ENCODE measurements around the gene ADGRD1. TPM values are rescaled to one million over a fixed set of nuclear protein-coding genes. Genes with fewer than 3 reads are reported as not detected.

Gene ADGRD1
- total RNA-seq, 1 donor from 2014 or later = 1.0 TPM

DNA sequence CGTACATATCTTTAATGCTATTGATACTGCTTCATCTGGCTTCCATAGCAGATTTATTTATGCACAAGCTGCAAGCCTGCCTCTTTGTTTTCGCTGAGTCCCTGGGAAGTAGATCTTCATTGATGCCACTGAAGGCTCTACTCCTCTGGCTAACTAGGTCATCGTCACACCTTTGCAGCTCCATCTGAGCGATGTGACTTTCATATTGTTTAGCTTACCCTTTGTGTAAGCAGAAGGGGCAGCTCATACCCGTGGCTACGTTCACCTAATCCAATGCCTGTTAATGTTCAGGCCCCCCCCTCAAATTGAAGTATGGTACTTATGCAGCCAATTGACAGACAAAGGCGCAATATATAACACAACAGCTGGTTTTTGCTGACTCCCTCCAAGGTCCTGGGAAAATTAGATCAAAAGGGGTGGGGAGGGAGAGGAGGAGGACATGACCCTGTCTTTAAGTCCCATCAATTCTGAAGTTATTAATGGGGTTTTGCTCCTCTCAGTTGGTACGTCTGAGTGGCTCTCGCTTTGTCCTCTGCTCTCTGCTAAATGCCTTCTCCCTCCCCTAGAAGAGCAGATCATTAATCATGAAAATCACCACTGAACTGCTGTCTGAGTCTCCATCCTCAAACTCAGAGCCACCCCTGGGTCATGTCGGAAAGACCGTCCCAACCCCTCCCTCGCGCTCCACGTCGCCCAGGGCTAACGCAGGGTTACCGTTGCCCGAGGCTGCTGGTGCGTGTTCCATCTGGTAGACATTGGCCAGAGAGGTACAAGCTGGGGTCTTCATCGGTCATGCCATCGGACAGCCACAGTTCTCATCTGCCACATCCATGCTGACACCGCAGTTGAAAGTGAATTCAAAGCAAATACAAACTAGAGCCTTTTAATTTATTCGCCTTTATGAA, 128.8 kb downstream of the ADGRD1 start:
- H3K27ac Mint-ChIP-seq (ENCODE audit: unreplicated experiment) = no peak overlapping the region
- TF ChIP-seq CTCF (IDR thresholded peaks at IDR 0.05) = no peak
- peak; percentile 65 for DNase-seq (ENCODE audit: extremely low spot score, unreplicated experiment)
- H3K4me1 Mint-ChIP-seq (ENCODE audit: unreplicated experiment) = no peaks in the 10 kb centered on the region
- no peaks in the 10 kb centered on the region for H3K9me3 Mint-ChIP-seq (ENCODE audit: unreplicated experiment)
- no peak overlapping the region for H3K4me3 Mint-ChIP-seq (ENCODE audit: unreplicated experiment)
- H3K27me3 Mint-ChIP-seq (ENCODE audit: unreplicated experiment) = peaks cover 6% of the 10 kb centered on the region
- no peaks in the 10 kb centered on the region for H3K36me3 Mint-ChIP-seq (ENCODE audit: unreplicated experiment)

GRCh38 chr12:131084341-131085011, 130.8 kb downstream of the ADGRD1 start:
- DNase-seq (ENCODE audit: extremely low spot score, unreplicated experiment) = peak; percentile 80
- no peak for TF ChIP-seq CTCF (IDR thresholded peaks at IDR 0.05)
- Mint-ChIP-seq H3K36me3 (ENCODE audit: unreplicated experiment) (no peaks in the 10 kb centered on the region), H3K4me3 (ENCODE audit: unreplicated experiment) (no peak overlapping the region), H3K9me3 (ENCODE audit: unreplicated experiment) (no peaks in the 10 kb centered on the region), H3K27ac (ENCODE audit: unreplicated experiment) (no peak overlapping the region), H3K4me1 (ENCODE audit: unreplicated experiment) (no peaks in the 10 kb centered on the region), H3K27me3 (ENCODE audit: unreplicated experiment) (no peaks in the 10 kb centered on the region)

DNA sequence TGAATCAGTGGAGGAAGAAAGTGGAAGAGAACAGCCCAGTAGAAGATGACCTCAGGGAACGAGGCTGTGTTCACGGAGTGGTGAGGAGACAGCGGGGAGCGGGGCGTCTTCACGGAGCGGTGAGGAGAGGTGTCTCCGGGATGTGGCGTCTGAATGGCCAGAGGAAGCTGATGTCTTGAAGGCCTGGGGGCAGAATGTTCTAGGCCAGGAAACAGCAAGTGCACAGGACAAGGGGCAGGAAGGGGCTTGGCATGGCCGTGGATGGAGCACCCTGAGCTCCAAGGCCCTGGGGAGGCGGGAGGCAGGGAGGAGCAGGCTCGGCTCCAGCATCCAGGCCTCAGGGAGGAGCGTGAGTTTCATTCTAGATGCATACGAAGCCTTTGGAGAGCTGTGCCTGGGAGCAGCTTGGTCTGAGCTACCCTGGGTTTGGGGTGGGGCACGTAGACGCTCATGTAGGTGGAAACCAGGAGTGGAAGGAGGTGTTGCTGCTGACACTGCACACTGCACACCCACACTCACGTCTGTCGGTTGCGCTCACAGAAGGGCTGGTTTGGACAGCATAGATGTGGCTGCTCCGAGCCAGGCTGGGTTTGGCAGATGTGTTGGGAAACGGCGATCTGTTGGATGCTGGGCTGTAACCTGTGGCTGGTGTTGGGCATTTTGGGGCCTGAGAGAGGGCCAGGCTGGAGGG, 131.6 kb downstream of the ADGRD1 start:
- Mint-ChIP-seq H3K27ac (ENCODE audit: unreplicated experiment) (no peak overlapping the region), H3K9me3 (ENCODE audit: unreplicated experiment) (no peaks in the 10 kb centered on the region), H3K4me3 (ENCODE audit: unreplicated experiment) (no peak overlapping the region), H3K36me3 (ENCODE audit: unreplicated experiment) (no peaks in the 10 kb centered on the region), H3K27me3 (ENCODE audit: unreplicated experiment) (no peaks in the 10 kb centered on the region), H3K4me1 (ENCODE audit: unreplicated experiment) (no peaks in the 10 kb centered on the region)
- TF ChIP-seq CTCF (IDR thresholded peaks at IDR 0.05) = no peak
- DNase-seq (ENCODE audit: extremely low spot score, unreplicated experiment) = peak; percentile 72

GRCh38 chr12:131085816-131086591, 132.3 kb downstream of the ADGRD1 start:
- Mint-ChIP-seq H3K4me3 (ENCODE audit: unreplicated experiment) (no peak overlapping the region), H3K36me3 (ENCODE audit: unreplicated experiment) (no peaks in the 10 kb centered on the region), H3K4me1 (ENCODE audit: unreplicated experiment) (no peaks in the 10 kb centered on the region), H3K27ac (ENCODE audit: unreplicated experiment) (no peak overlapping the region), H3K9me3 (ENCODE audit: unreplicated experiment) (no peaks in the 10 kb centered on the region), H3K27me3 (ENCODE audit: unreplicated experiment) (no peaks in the 10 kb centered on the region)
- no peak for TF ChIP-seq CTCF (IDR thresholded peaks at IDR 0.05)
- DNase-seq (ENCODE audit: extremely low spot score, unreplicated experiment) = peak; percentile 68

Measured in osteocyte (in vitro differentiated cells).